ENCODE results near the gene C11orf24.
"Not testable (repeated sequence)": the region's sequence is repeated elsewhere in the genome, so short reads cannot be mapped to it uniquely, and the experiment has no call there.

C11orf24 gene

DNA sequence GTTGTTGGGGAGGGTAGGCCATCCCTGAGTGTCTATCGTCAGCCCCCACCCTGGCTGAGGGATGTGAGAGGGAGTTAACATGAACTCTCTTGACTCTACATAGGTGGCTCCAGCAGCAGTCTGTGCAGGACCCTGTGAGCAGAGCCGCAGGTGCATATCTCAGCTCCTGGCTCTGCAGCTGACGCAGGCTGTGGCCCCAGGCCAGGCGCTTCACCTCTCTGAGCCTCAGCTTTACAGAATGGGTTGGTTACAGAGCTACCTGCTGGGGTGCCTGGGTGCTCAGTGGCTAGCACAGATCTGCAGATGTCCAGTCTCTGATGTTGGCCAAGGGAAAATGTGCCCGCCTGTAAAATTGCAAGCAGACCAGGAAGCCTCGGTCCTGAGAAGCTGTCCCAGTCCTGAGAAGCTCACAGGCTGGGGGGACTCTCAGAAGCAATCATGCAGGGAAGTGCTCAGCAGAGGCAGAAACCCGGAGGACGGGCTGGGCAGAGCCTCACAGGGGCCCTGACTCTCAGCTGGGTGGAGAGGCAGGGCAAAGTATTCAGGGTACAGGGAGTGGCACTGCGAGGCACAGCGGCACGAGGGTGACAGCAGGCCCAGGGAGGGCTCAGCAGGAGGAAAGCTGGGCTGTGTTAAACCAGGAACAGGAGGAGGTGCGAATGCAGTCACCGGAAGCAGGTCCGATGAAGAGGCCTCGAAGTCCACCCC is 24.7 kb upstream of the C11orf24 start:
- H3K9me3 ChIP-seq (ENCODE audit: low read depth, low read length) = no peaks in the 10 kb centered on the region
- no peaks in the 10 kb centered on the region for H3K36me3 ChIP-seq (ENCODE audit: insufficient read depth, low read length)
- no peak for TF ChIP-seq POLR2AphosphoS5 (IDR thresholded peaks at IDR 0.05; ENCODE audit: borderline replicate concordance, low read depth, low read length)
- no peak overlapping the region for H3K4me3 ChIP-seq
- H3K9ac ChIP-seq (ENCODE audit: insufficient read length) = no peak overlapping the region
- no peak overlapping the region for H3K27ac ChIP-seq
- no peak for DNase-seq (ENCODE audit: low read depth, low spot score)

DNA sequence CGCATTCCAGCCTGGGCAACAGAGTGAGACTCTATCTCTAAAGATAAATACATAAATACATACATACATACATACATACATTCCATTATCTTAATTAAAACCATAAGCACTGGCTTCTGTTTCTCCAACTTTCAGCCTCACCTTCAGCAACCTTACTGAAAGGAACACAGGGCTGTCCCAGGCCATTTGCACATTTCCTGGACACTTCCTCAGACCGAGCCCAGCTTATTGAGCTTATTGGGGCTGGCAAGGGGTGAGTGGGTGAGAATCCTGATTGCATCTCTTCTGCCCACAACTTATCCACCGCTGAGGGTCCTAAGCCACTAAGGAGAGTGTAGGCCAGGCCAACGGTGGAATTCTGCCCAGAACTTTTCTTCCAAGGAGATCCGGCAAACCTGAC is 24.2 kb upstream of the C11orf24 start:
- TF ChIP-seq POLR2AphosphoS5 (IDR thresholded peaks at IDR 0.05; ENCODE audit: borderline replicate concordance, low read depth, low read length) (no peak), FOXP2 (optimal IDR thresholded peaks at IDR 0.05; ENCODE audit: control extremely low read depth, extremely low read length, insufficient read depth) (no peak), EZH2 (IDR thresholded peaks at IDR 0.05) (no peak)
- H3K9me3 ChIP-seq (ENCODE audit: low read depth, low read length) = no peaks in the 10 kb centered on the region
- no peak overlapping the region for H3K27ac ChIP-seq
- H3K9ac ChIP-seq (ENCODE audit: insufficient read length) = no peak overlapping the region
- H3K4me3 ChIP-seq = no peak overlapping the region
- DNase-seq (ENCODE audit: low read depth, low spot score) = no peak
- no peaks in the 10 kb centered on the region for H3K36me3 ChIP-seq (ENCODE audit: insufficient read depth, low read length)

DNA sequence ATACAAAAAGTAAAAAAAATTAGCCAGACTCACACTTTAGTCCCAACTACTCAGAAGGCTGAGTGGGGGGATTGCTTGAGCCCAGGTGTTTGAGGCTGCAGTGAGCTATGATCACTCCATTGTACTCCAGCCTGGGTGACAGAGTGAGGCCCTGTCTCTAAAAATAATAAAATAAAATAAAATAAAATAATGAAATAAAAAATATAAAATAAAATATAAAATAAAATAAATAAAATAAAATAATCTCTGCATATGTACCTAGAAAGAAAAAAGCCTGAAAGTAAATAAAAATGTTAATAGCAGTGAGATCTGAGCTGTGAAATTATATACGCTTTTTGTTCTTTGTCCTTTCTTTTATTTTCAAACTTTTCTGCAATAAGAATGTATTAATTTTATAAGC is 23.5 kb upstream of the C11orf24 start:
- Histone ChIP-seq H3K4me3 (no peak overlapping the region), H3K36me3 (ENCODE audit: insufficient read depth, low read length) (no peaks in the 10 kb centered on the region), H3K9ac (ENCODE audit: insufficient read length) (no peak overlapping the region), H3K27ac (no peak overlapping the region), H3K9me3 (ENCODE audit: low read depth, low read length) (no peaks in the 10 kb centered on the region)
- TF ChIP-seq EZH2 (IDR thresholded peaks at IDR 0.05) = no peak
- no peak for TF ChIP-seq POLR2AphosphoS5 (IDR thresholded peaks at IDR 0.05; ENCODE audit: borderline replicate concordance, low read depth, low read length)
- TF ChIP-seq FOXP2 (optimal IDR thresholded peaks at IDR 0.05; ENCODE audit: control extremely low read depth, extremely low read length, insufficient read depth) = no peak
- no peak for DNase-seq (ENCODE audit: low read depth, low spot score)

DNA sequence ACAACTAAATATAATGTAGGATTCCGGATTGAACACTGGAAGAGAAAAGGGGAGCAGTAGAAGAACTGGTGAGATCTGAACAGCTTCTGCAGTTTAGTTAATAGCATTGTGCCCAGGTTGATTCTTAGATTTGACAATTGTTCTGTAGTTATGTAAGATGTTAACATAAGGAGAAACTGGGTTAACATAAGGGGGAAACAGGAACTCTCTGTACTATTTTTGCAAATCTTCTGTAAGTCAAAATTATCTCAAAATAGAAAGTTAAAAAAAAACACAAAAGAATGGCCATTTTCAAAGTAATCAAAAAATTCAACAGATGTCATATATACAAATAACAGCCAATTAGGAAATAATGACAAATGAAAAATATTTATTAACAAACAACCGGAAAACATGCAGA is 21.9 kb upstream of the C11orf24 start:
- Histone ChIP-seq H3K4me3 (no peak overlapping the region), H3K36me3 (ENCODE audit: insufficient read depth, low read length) (no peaks in the 10 kb centered on the region), H3K9me3 (ENCODE audit: low read depth, low read length) (no peaks in the 10 kb centered on the region), H3K27ac (no peak overlapping the region), H3K9ac (ENCODE audit: insufficient read length) (no peak overlapping the region)
- TF ChIP-seq EZH2 (IDR thresholded peaks at IDR 0.05) = no peak
- no peak for TF ChIP-seq POLR2AphosphoS5 (IDR thresholded peaks at IDR 0.05; ENCODE audit: borderline replicate concordance, low read depth, low read length)
- TF ChIP-seq FOXP2 (optimal IDR thresholded peaks at IDR 0.05; ENCODE audit: control extremely low read depth, extremely low read length, insufficient read depth) = no peak
- DNase-seq (ENCODE audit: low read depth, low spot score) = no peak

DNA sequence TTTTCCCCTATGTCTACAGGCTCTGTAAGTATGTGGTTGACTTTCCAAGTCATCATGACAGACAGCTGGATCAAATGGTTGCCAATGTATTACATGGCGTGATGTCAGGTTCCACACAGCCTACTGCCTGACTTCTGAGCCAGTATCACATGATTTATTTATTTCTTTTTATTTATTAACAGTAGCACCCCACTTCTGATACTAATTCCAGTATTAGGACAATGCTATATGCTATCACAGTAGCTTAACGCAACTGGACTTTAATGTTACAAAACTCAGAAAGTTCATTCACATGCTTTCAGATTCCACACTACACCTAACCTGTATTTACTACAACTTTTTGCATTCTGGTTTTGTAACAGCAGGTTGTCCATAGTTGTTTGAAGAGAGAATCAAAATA is 17.7 kb upstream of the C11orf24 start:
- Histone ChIP-seq H3K36me3 (ENCODE audit: insufficient read depth, low read length) (no peaks in the 10 kb centered on the region), H3K4me3 (no peak overlapping the region), H3K27ac (no peak overlapping the region), H3K9me3 (ENCODE audit: low read depth, low read length) (no peaks in the 10 kb centered on the region), H3K9ac (ENCODE audit: insufficient read length) (no peak overlapping the region)
- TF ChIP-seq POLR2AphosphoS5 (IDR thresholded peaks at IDR 0.05; ENCODE audit: borderline replicate concordance, low read depth, low read length) (no peak), EZH2 (IDR thresholded peaks at IDR 0.05) (no peak), FOXP2 (optimal IDR thresholded peaks at IDR 0.05; ENCODE audit: control extremely low read depth, extremely low read length, insufficient read depth) (no peak)
- no peak for DNase-seq (ENCODE audit: low read depth, low spot score)

DNA sequence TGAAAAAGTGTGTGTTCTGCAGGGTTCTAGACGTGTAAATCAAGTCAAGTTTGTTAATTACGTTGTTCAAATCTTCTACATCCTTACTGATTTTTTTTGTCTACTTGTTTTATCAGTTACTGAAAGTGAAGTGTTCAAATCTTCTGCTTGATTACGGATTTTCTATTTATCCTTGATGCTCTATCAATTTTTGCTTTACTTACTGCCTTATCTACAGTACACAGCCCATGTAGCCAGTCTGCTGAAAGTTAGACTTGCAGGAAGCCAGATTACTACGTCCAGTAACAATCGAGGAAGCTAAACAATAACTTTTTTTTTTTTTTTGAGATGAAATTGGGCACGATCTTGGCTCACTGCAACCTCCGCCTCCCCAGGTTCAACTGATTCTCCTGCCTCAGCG is 15.6 kb upstream of the C11orf24 start:
- no peak overlapping the region for H3K4me3 ChIP-seq
- no peaks in the 10 kb centered on the region for H3K36me3 ChIP-seq (ENCODE audit: insufficient read depth, low read length)
- H3K9ac ChIP-seq (ENCODE audit: insufficient read length) = no peak overlapping the region
- H3K9me3 ChIP-seq (ENCODE audit: low read depth, low read length) = no peaks in the 10 kb centered on the region
- TF ChIP-seq POLR2AphosphoS5 (IDR thresholded peaks at IDR 0.05; ENCODE audit: borderline replicate concordance, low read depth, low read length) = no peak
- TF ChIP-seq FOXP2 (optimal IDR thresholded peaks at IDR 0.05; ENCODE audit: control extremely low read depth, extremely low read length, insufficient read depth) = no peak
- TF ChIP-seq EZH2 (IDR thresholded peaks at IDR 0.05) = no peak
- DNase-seq (ENCODE audit: low read depth, low spot score) = no peak
- H3K27ac ChIP-seq = no peak overlapping the region

DNA sequence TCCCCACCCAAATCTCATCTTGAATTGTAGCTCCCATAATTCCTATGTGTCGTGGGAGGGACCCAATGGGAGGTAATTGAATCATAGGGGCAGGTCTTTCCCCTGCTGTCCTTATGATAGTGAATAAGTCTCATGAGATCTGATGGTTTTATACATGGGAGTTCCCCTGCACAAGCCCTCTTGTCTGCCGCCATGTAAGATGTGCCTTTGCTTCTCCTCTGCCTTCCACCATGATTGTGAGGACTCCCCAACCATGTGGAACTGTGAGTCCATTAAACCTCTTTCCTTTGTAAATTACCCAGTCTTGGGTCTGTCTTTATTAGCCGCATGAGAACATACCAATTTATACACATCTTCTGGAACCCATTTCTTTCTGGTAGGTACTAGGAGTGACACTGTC is 12.8 kb upstream of the C11orf24 start:
- DNase-seq (ENCODE audit: low read depth, low spot score); H3K36me3 ChIP-seq (ENCODE audit: insufficient read depth, low read length); H3K27ac ChIP-seq; H3K9ac ChIP-seq (ENCODE audit: insufficient read length); H3K4me3 ChIP-seq; H3K9me3 ChIP-seq (ENCODE audit: low read depth, low read length): not testable (repeated sequence)

DNA sequence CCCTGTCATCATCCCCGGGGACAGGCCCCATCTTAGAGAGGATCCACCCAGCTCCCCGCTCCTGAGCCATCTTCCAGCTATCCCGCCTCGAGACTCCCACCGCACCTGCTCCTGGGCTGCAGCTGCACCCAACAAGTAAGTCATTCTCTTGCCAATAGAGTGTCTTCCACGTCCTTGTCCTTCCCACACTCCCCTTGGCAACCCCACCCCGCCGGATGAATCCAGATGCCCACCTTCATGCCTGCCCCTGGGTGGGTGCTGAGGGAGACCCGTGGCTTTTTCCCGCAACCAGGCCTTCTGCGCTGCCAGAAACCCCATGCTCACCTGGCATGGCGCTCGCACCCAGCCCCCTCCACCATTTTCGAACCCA is 11.1 kb upstream of the C11orf24 start:
- Histone ChIP-seq H3K27ac (no peak overlapping the region), H3K36me3 (ENCODE audit: insufficient read depth, low read length) (no peaks in the 10 kb centered on the region), H3K4me3 (no peak overlapping the region), H3K9ac (ENCODE audit: insufficient read length) (no peak overlapping the region), H3K9me3 (ENCODE audit: low read depth, low read length) (no peaks in the 10 kb centered on the region)
- TF ChIP-seq POLR2AphosphoS5 (IDR thresholded peaks at IDR 0.05; ENCODE audit: borderline replicate concordance, low read depth, low read length) (no peak), EZH2 (IDR thresholded peaks at IDR 0.05) (no peak), FOXP2 (optimal IDR thresholded peaks at IDR 0.05; ENCODE audit: control extremely low read depth, extremely low read length, insufficient read depth) (no peak)
- DNase-seq (ENCODE audit: low read depth, low spot score) = no peak

DNA sequence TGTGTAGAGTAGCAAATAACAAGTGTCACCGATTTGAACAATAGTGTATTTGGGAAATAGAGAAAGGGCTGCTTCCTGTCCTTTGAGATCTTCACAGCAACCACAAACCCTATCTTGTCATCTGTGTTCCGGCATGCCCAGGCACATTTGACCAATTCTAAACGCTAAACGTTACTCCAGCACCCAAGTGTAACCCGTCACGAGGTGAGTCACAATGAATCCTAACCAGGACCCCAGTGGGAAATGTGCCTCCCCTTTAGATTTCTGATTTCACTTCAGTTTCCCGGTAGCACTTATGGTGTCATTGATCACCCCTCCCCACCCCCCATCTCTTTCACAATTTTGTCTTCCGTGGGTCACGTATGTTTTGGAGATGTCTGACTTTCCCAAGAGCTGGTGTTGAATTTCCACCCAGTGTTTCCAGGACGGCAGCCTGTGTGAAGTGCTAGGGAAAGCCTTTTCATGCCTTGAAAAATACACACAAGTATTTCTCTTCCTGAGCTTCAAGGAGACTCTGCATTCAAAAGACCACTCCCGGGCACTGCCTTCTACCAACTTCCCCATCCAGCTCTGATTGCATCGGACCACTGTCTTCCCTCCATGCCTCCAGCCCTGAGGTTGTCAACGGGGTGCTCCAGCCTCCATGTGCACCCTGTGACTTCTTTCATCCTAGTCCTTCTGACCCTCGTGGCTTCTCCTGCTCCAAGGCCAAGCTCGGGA is 10.5 kb upstream of the C11orf24 start:
- no peak overlapping the region for H3K4me3 ChIP-seq
- TF ChIP-seq POLR2AphosphoS5 (IDR thresholded peaks at IDR 0.05; ENCODE audit: borderline replicate concordance, low read depth, low read length) (no peak), EZH2 (IDR thresholded peaks at IDR 0.05) (no peak), FOXP2 (optimal IDR thresholded peaks at IDR 0.05; ENCODE audit: control extremely low read depth, extremely low read length, insufficient read depth) (no peak)
- no peaks in the 10 kb centered on the region for H3K9me3 ChIP-seq (ENCODE audit: low read depth, low read length)
- no peak overlapping the region for H3K9ac ChIP-seq (ENCODE audit: insufficient read length)
- no peak overlapping the region for H3K27ac ChIP-seq
- no peaks in the 10 kb centered on the region for H3K36me3 ChIP-seq (ENCODE audit: insufficient read depth, low read length)
- DNase-seq (ENCODE audit: low read depth, low spot score) = no peak

All from SK-N-MC (cell line).